GM12801 (cell line): ENCODE measurements around the gene TCTN1.

Experiments
- TF ChIP-seq, protein P1 (sequence below): IDR thresholded peaks from one replicate; pipeline ENCODE4 v1.5.1; 2011; ENCODE audit warnings: control low read depth; ENCODE audit not compliant: insufficient read length; ENCODE audit errors: extremely low read depth

The TCTN1 gene

DNA sequence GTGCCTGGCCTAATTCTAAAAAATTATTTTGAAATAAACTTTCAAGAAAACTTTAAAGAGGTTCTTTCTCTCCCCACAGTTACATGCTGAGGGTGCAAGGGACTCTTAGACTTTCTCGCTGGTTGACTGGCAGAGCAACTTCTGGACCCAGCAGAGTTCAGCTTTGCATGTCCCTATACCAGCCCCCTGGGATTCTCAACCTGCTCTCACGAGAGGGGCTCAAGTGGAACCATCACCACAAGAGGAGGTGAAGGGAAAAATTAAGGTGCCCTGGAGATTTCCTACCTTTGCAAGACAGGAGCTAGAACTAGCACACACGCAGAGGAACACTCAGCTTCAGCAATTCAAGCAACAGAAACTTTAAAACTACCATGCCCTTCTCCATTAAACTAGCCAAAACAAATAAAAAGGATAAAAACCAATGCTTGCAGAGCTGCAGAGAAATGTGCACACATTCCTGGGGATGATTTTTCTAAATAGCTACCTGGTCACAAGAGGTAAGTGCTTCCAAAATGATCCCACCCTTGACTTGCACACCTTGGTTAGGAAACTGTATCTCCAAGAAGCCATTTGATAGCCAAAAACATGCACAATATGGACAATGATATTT lies 72.5 kb downstream of the TCTN1 start:
- TF ChIP-seq, protein P1, sequence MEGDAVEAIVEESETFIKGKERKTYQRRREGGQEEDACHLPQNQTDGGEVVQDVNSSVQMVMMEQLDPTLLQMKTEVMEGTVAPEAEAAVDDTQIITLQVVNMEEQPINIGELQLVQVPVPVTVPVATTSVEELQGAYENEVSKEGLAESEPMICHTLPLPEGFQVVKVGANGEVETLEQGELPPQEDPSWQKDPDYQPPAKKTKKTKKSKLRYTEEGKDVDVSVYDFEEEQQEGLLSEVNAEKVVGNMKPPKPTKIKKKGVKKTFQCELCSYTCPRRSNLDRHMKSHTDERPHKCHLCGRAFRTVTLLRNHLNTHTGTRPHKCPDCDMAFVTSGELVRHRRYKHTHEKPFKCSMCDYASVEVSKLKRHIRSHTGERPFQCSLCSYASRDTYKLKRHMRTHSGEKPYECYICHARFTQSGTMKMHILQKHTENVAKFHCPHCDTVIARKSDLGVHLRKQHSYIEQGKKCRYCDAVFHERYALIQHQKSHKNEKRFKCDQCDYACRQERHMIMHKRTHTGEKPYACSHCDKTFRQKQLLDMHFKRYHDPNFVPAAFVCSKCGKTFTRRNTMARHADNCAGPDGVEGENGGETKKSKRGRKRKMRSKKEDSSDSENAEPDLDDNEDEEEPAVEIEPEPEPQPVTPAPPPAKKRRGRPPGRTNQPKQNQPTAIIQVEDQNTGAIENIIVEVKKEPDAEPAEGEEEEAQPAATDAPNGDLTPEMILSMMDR: no peak

DNA sequence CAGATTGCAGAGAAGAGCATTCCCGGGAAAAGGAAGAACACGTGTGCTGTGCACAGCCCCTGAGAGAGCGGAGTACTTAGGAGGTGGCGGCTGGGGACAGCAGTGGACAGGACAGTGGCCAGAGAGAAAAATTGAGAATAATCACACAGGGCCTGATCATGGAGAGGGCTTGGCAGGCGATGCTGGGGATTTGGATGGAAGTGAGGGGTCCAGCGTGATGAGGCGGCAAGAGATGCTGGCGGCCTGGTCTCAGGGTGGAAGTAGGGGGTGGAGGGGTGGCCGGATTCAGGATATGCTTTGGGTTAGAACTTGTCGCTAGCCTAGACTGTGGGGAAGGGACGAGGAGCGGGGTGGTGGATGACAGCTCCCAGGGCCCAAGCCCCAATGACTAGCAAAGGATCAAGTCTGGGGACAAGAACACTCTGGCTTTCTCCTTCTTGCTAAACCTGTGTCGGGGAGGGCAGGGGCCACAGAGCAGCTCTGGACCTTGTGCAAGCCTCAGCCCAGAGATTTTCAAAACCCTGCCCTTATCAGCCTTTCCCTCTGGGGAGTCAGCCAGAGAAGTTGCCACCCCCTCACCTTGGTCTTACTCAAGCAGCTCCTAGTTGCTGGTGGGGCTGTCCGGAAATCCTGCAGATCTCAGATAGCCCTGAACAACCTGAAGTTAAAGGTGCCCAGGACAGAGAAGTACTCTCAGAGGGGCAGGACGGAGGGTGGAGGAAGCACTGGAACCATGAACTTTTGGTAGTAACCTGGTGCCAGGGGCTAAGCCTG lies 73.7 kb downstream of the TCTN1 start:
- TF ChIP-seq, protein P1: no peak

DNA sequence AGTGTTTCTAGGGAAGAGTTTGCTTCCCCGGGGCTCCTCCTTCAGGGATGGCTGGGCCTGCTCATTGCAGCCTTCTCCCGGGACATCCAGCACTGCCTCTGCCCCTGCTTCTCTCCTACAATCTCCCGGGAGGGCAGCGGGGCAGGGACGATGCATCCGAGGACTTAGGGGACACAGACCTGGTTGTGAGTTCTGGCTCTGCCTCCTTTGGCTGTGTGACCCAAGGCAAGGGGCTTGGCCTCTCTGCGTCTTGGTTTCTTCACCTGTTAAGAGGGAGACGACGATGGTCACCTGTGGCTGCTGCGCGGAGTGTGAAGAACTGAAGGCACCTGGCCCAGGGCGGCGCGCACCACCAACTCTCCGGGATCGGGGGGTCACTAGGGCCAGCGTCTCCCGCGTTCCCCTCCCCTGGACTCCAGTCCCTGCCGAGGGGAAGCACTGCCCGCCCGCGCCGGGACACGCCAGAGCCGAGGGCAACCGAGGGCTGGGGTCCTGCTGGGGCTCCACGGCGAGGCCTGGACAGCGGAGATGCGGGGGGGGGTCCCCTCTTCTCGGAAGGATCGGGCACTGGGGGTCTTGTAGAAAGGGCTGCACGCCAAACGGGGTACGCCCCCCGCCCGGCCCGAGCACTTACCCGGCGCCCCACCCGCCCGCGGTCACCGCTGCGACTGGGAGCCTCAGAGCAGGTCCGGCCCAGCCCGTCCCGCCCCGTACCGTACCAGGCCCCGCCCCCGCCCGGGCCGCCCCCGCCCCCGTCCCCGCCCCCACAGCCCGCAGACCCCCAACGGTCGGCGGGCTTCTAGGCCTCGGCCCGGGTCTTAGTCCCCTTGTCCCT lies 74.7 kb downstream of the TCTN1 start, which contains the start of gene HVCN1:
Gene HVCN1, minus strand, starts transcription at position 670 of the 835 bp plus-strand sequence. CDS start 5,870 bp downstream, outside the sequence.
- TF ChIP-seq, protein P1: no peak

DNA sequence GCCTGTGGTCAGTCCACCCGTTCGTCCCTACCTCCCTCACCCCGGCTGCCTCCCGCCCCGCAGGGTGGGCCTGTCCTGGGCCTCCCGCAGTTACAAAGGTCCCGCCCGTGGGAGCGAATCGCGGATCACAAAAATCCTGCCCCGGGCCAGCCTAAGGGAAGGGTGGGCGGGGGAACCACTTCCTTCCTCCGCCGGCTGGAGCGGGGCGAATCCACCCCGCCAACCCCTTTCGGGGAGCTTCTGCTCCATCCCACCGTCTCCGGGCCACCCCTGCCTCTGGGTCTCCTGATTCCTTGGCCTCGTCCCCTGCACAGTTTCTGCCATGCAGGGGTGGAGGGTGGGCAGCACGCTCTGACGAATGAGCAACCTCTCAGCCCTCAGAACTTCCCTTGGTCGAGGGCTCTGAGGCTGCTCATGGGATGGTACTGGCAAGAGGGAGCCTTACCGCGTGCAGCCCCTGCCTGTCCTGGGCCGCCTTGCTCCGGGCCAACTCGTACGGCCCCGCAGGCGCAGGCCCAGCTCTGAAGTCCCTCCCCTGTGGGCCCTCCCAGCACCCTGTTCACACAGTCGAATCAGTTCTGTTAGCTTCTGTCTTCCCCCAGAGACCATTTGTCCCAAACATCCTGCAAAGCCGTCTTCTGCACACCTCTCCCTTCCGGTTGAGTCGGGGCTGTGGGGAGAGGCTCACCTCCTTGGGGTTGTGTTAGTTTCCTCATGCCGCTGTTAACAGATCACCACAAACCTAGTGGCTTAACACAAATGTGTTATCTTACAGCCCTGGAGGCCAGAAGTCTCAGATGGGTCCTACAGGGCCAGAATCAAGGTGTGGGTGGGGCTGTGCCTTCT lies 75.6 kb downstream of the TCTN1 start:
- TF ChIP-seq, protein P1: no peak

DNA sequence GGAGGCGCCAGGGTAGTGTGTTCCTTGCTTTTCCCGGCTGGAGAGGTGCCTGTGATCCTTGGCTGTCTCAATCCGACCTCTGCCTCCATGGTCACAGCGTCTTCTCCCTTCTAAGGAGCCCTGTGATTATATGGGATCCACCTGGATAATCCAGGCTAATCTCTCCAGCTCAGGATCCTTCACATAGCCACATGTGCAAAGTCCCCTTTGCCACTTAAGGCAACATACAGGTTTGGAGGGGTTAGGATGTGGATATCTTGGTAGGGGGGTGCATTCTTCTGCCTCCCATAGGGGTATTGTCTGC lies 76.2 kb downstream of the TCTN1 start:
- TF ChIP-seq, protein P1: no peak

DNA sequence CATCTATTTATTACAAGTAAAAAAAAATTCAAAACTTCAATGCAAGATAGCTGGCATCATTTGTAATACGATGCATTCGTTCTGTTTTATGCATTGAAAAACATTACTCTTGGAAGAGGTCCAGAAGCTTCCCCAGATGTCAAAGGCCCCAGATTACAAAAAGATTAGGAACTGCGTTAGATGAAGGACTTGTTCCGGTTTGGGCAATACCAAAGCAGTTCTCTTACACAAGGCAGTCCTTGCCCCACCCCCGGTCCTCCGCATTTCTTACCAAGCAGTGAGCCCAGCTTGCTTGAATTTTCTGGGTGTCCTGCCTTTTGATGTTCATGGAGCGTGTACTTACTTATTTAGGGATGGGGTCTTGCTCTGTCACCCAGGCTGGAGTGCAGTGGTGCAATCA lies 79.8 kb downstream of the TCTN1 start:
- TF ChIP-seq, protein P1: no peak
